K562 (cell line): Measurements from ENCODE around the gene PHF21B. TPM values are rescaled to one million over a fixed set of nuclear protein-coding genes. Genes with fewer than 3 reads are reported as not detected.

Experiments
- ATAC-seq: fragments of 200-7000 bp; cut with Tn5 transposase; 3 replicates; pipeline ENCODE4 v1.9.1; 2020; ENCODE audit warnings: moderate library complexity
- BruUV-seq: library from RNA; stranded (reverse); fragments of 400-500 nt; replicated peaks from 2 replicates; lab custom pipeline; 2021; lab: Mats Ljungman, UMichigan
- CTCF ChIA-PET: fragments of 300-600 bp; formaldehyde crosslinking; extraction: SDS; loops from one replicate; lab custom pipeline; 2021; ENCODE audit warnings: low intra/inter-chr PET ratio; lab: Yijun Ruan, JAX
- POLR2A ChIA-PET: fragments of 300-600, 350-650 bp; sonication (Branson Sonifier 250); formaldehyde crosslinking; extraction: SDS; loops from one replicate; lab custom pipeline; 2021; ENCODE audit warnings: antibody characterized with exemption, inconsistent platforms; lab: Yijun Ruan, JAX
- DNase-seq, 4 experiments: peaks; one replicate each; pipeline versions ENCODE4 v3.0.0 to v3.0.0-alpha.2; 2011 to 2018; ENCODE audit warnings: low spot score in 3 of 4, mixed read lengths in 3 of 4; ENCODE audit errors: extremely low read depth in 1 of 4
- FAIRE-seq: peaks from 2 replicates; lab custom pipeline; 2011; peaks lifted over from hg19 to GRCh38; lab: Jason Lieb, UNC
- H2AFZ ChIP-seq: 2 replicates; pipeline ENCODE4 v1.6.0; 2011; ENCODE audit warnings: low read depth, low read length, control low read depth, inconsistent platforms
- H3K27ac ChIP-seq: fragments of 200-600 bp; 3 replicates; pipeline ENCODE4 v1.8.0; 2011; ENCODE audit warnings: low read depth, mild to moderate bottlenecking, control low read depth, inconsistent platforms, low read length, moderate library complexity, mixed read lengths; ENCODE audit errors: extremely low read depth
- H3K27me3 ChIP-seq, 2 experiments: fragments of 300-600 bp in 1 of 2; 2 replicates in 1 of 2; 3 replicates in 1 of 2; pipeline versions ENCODE4 v1.6.0 to v1.8.0; 2011; ENCODE audit warnings: inconsistent platforms in 2 of 2, low read length in 2 of 2, mild to moderate bottlenecking in 1 of 2, mixed read lengths in 1 of 2, moderate library complexity in 1 of 2; ENCODE audit not compliant: control insufficient read depth in 2 of 2, insufficient read depth in 2 of 2
- H3K36me3 ChIP-seq: fragments of 300-600 bp; 3 replicates; pipeline ENCODE4 v1.8.0; 2011; ENCODE audit warnings: mild to moderate bottlenecking, low read length, inconsistent platforms; ENCODE audit not compliant: control insufficient read depth, insufficient read depth
- H3K4me1 ChIP-seq, 2 experiments: fragments of 200-600 bp in 1 of 2; replicated peaks in 1 of 2; 2 replicates in 1 of 2; 3 replicates in 1 of 2; pipeline versions ENCODE4 v1.5.1 to v1.8.0; 2011; ENCODE audit warnings: inconsistent platforms in 2 of 2, low read length in 2 of 2, mild to moderate bottlenecking in 1 of 2, mixed read lengths in 1 of 2, moderate library complexity in 1 of 2; ENCODE audit not compliant: control insufficient read depth in 2 of 2, insufficient read depth in 2 of 2
- H3K4me2 ChIP-seq: 2 replicates; pipeline ENCODE4 v1.6.1; 2011; ENCODE audit warnings: low read length, control low read depth, inconsistent platforms, mixed read lengths; ENCODE audit not compliant: insufficient read depth
- H3K4me3 ChIP-seq: fragments of 200-600 bp; sonication (generic), shearing (Covaris generic); 2 replicates; pipeline ENCODE4 v1.5.1; 2016; ENCODE audit warnings: control low read depth, inconsistent platforms
- H3K79me2 ChIP-seq: fragments of 200-600 bp; 3 replicates; pipeline ENCODE4 v1.8.0; 2011; ENCODE audit warnings: low read length, inconsistent platforms; ENCODE audit not compliant: control insufficient read depth, insufficient read depth
- H3K9ac ChIP-seq, 2 experiments: 2 replicates each; pipeline versions ENCODE4 v1.6.0 to v1.6.1; 2011; ENCODE audit warnings: low read depth in 2 of 2, low read length in 2 of 2, control low read depth in 1 of 2, inconsistent platforms in 1 of 2, mild to moderate bottlenecking in 1 of 2, mixed read lengths in 1 of 2; ENCODE audit not compliant: insufficient read depth in 1 of 2
- H3K9me1 ChIP-seq: one replicate; pipeline ENCODE4 v1.6.0; 2011; ENCODE audit warnings: inconsistent platforms, mild to moderate bottlenecking, low read length, moderate library complexity; ENCODE audit not compliant: control insufficient read depth, insufficient read depth
- H3K9me3 ChIP-seq: replicated peaks from 2 replicates; pipeline ENCODE4 v1.5.1; 2011; ENCODE audit warnings: low read depth, low read length, inconsistent platforms; ENCODE audit not compliant: control insufficient read depth, insufficient read depth
- H4K20me1 ChIP-seq: replicated peaks from 2 replicates; pipeline ENCODE4 v1.6.1; 2011; ENCODE audit warnings: low read length, inconsistent platforms, mixed read lengths; ENCODE audit not compliant: control insufficient read depth, insufficient read depth
- BRCA1 ChIP-seq, 2 experiments: fragments of 450-650 bp in 1 of 2; sonication (generic) in 1 of 2; formaldehyde crosslinking in 1 of 2; IDR thresholded peaks; 2 replicates each; pipeline versions ENCODE4 v1.5.0 to v1.6.1; 2017 to 2020; ENCODE audit warnings: mild to moderate bottlenecking in 1 of 2, missing genetic modification reagents in 1 of 2
- CGGBP1 ChIP-seq: fragments of 250-450 bp; sonication (Bioruptor Pico); IDR thresholded peaks from 2 replicates; pipeline ENCODE4 v1.9.0; 2021; ENCODE audit warnings: mild to moderate bottlenecking
- FOXJ3 ChIP-seq: sonication (generic); formaldehyde crosslinking; IDR thresholded peaks from 2 replicates; pipeline ENCODE4 v1.4.0; 2020; ENCODE audit warnings: mild to moderate bottlenecking, missing genetic modification reagents
- GTF3C2 ChIP-seq: IDR thresholded peaks from 3 replicates; pipeline ENCODE4 v1.6.1; 2011; ENCODE audit warnings: borderline replicate concordance, mild to moderate bottlenecking, moderate library complexity; ENCODE audit not compliant: insufficient read length; ENCODE audit errors: extremely low read depth
- HNRNPH1 ChIP-seq: fragments of 200-400 bp; formaldehyde crosslinking; optimal IDR thresholded peaks from 2 replicates; pipeline ENCODE3; 2017; ENCODE audit warnings: low read depth, mild to moderate bottlenecking, low read length, moderate library complexity
- KAT7 ChIP-seq: sonication (generic); formaldehyde crosslinking; IDR thresholded peaks from 2 replicates; pipeline ENCODE4 v1.8.0; 2022; ENCODE audit warnings: missing genetic modification reagents, mild to moderate bottlenecking, borderline replicate concordance
- MTA3 ChIP-seq: fragments of 450-650 bp; formaldehyde crosslinking; IDR thresholded peaks from 2 replicates; pipeline ENCODE4 v1.6.1; 2017; ENCODE audit warnings: mild to moderate bottlenecking, borderline replicate concordance
- NCOA2 ChIP-seq, 2 experiments: fragments of 450-650 bp; IDR thresholded peaks; 2 replicates each; pipeline ENCODE4 v1.6.1; 2018; ENCODE audit warnings: mild to moderate bottlenecking in 2 of 2, moderate library complexity in 1 of 2; ENCODE audit not compliant: partially characterized antibody in 2 of 2
- YBX1 ChIP-seq: fragments of 450-650 bp; IDR thresholded peaks from 2 replicates; pipeline ENCODE4 v1.7.1; 2016; ENCODE audit warnings: mild to moderate bottlenecking
- WGBS: fragments of 100-300 bp; shearing (Covaris generic); methylation state at CpG from one replicate; pipeline ENCODE4 v1.1.6; 2016; ENCODE audit warnings: low coverage, mixed read lengths; ENCODE audit not compliant: insufficient coverage; ENCODE audit errors: missing lambda C conversion rate; 5-methylcytosine and 5-hydroxymethylcytosine counted together
- in situ Hi-C: fragments of 300-500 bp; cut with MboI; formaldehyde crosslinking; loops from 4 replicates; pipeline ENCODE4 v1.15.0; 2018; ENCODE audit warnings: inconsistent platforms, mixed read lengths
- intact Hi-C: fragments of 100-400 bp; cut with micrococcal nuclease; formaldehyde crosslinking; loops from 2 replicates; pipeline ENCODE4 v1.14.2; 2022
- polyA plus RNA-seq, 8 experiments: library from polyadenylated mRNA; depleted of rRNA in 4 of 8; stranded (reverse) in 5 of 8; unstranded in 3 of 8; fragments of >200 nt; fragmentation: Nextera tagmentation in 2 of 8; fragmentation: Illumina TruSeq in 1 of 8; extraction: Ambion mirVana in 2 of 8; extraction: Trizol in 1 of 8; gene quantifications; 2 replicates each; pipeline versions ENCODE4 v1.2.1 to v1.2.3, GENCODE V29; 2011 to 2014; ENCODE audit warnings: inconsistent platforms in 1 of 8, missing spikeins in 1 of 8
- total RNA-seq, 7 experiments: library from RNA; depleted of rRNA in 6 of 7; stranded (reverse); fragments of >200 nt in 6 of 7; fragmentation: Illumina TruSeq in 2 of 7; extraction: Trizol in 2 of 7; gene quantifications; 2 replicates each; pipeline versions ENCODE4 v1.2.1 to v1.2.3, GENCODE V29; 2011 to 2021; ENCODE audit warnings: low replicate concordance in 1 of 7
- TF ChIP-seq, protein P1 (sequence below): fragments of 250-450 bp; sonication (Bioruptor Pico); IDR thresholded peaks from 2 replicates; pipeline ENCODE4 v1.5.1; 2021; ENCODE audit warnings: mild to moderate bottlenecking

PHF21B gene
- total and polyA plus RNA-seq, 9 of the 15 experiments (the other 6 are each of a cell fraction or from before 2014, with no cell fraction given): 0.04 TPM; not detected in 8

GRCh38 chr22:44909241-44909640 lies 100.6 kb downstream of the PHF21B start:
- Histone ChIP-seq H3K27me3 (peaks cover 7 to 22% of the 10 kb centered on the region in 2 experiments; a peak in 4 of 5 replicates), H3K9me3 (no peaks in the 10 kb centered on the region), H3K79me2 (no peaks in the 10 kb centered on the region), H4K20me1 (no peaks in the 10 kb centered on the region), H3K4me1 (no peaks in the 10 kb centered on the region), H3K4me2 (no peak overlapping the region), H3K9ac (no peak overlapping the region), H2AFZ (no peak overlapping the region), H3K9me1 (no peaks in the 10 kb centered on the region), H3K27ac (no peak overlapping the region), H3K36me3 (no peaks in the 10 kb centered on the region), H3K4me3 (no peak overlapping the region)
- intact Hi-C loops (no loop called here), in situ Hi-C loops (no loop called here)
- DNase-seq (no peak), ATAC-seq (no peak), FAIRE-seq (no peak)
- WGBS: 0% methylated on average over 6 of the region's 6 CpGs
- TF ChIP-seq HNRNPH1 (no peak), NCOA2 (IDR thresholded peaks at IDR 0.05; ENCODE audit: partially characterized antibody in 2 of 2) (no peak), BRCA1 (IDR thresholded peaks at IDR 0.05) (no peak), BRCA1 (CRISPR knock-in tag; IDR thresholded peaks at IDR 0.05) (no peak), FOXJ3 (CRISPR knock-in tag) (no peak), YBX1 (no peak), CGGBP1 (CRISPR knock-in tag) (no peak), KAT7 (CRISPR knock-in tag) (no peak), MTA3 (no peak), GTF3C2 (no peak)
- TF ChIP-seq, protein P1, sequence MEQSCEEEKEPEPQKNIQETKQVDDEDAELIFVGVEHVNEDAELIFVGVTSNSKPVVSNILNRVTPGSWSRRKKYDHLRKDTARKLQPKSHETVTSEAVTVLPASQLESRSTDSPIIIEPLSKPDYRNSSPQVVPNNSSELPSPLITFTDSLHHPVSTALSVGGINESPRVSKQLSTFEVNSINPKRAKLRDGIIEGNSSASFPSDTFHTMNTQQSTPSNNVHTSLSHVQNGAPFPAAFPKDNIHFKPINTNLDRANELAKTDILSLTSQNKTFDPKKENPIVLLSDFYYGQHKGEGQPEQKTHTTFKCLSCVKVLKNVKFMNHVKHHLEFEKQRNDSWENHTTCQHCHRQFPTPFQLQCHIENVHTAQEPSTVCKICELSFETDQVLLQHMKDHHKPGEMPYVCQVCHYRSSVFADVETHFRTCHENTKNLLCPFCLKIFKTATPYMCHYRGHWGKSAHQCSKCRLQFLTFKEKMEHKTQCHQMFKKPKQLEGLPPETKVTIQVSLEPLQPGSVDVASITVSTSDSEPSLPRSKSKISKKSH (CRISPR knock-in tag): no peak
- POLR2A ChIA-PET: no interaction called here
- CTCF ChIA-PET: no interaction called here
- no TSS peak for BruUV-seq
